Neutrophil (primary cell): ENCODE data around the gene FAM200C.
A peak's percentile ranks its signal among the peaks of the same experiment; 100 is the strongest.

Experiments
- H3K27ac ChIP-seq: fragments of 200-600 bp; sonication (generic); 2 replicates; pipeline ENCODE4 v1.5.1; 2016; ENCODE audit warnings: mild to moderate bottlenecking, moderate library complexity
- H3K27me3 ChIP-seq: fragments of 200-600 bp; sonication (generic); 2 replicates; pipeline ENCODE4 v1.6.0; 2016; ENCODE audit warnings: mild to moderate bottlenecking
- H3K36me3 ChIP-seq: fragments of 200-600 bp; sonication (generic); 2 replicates; pipeline ENCODE4 v1.5.1; 2017
- H3K4me1 ChIP-seq, 2 experiments: fragments of 200-600 bp in 1 of 2; sonication (generic) in 1 of 2; 1 replicate in 1 of 2; 2 replicates in 1 of 2; pipeline versions ENCODE4 v1.5.1 to v1.6.1; 2013 to 2016; ENCODE audit warnings: low read depth in 1 of 2, low read length in 1 of 2, mild to moderate bottlenecking in 1 of 2, moderate library complexity in 1 of 2; ENCODE audit not compliant: control insufficient read depth in 1 of 2, insufficient read depth in 1 of 2
- H3K4me3 ChIP-seq, 2 experiments: fragments of 200-600 bp in 1 of 2; sonication (generic) in 1 of 2; 1 replicate in 1 of 2; 2 replicates in 1 of 2; pipeline ENCODE4 v1.5.1; 2013 to 2016; ENCODE audit warnings: low read depth in 1 of 2, low read length in 1 of 2, mild to moderate bottlenecking in 1 of 2, moderate library complexity in 1 of 2
- H3K9me3 ChIP-seq: fragments of 200-600 bp; sonication (generic); 2 replicates; pipeline ENCODE4 v1.5.1; 2016
- CTCF ChIP-seq: fragments of 200-600 bp; sonication (generic); IDR thresholded peaks from 2 replicates; pipeline ENCODE4 v1.5.1; 2016; ENCODE audit warnings: antibody characterized with exemption

The FAM200C gene

DNA sequence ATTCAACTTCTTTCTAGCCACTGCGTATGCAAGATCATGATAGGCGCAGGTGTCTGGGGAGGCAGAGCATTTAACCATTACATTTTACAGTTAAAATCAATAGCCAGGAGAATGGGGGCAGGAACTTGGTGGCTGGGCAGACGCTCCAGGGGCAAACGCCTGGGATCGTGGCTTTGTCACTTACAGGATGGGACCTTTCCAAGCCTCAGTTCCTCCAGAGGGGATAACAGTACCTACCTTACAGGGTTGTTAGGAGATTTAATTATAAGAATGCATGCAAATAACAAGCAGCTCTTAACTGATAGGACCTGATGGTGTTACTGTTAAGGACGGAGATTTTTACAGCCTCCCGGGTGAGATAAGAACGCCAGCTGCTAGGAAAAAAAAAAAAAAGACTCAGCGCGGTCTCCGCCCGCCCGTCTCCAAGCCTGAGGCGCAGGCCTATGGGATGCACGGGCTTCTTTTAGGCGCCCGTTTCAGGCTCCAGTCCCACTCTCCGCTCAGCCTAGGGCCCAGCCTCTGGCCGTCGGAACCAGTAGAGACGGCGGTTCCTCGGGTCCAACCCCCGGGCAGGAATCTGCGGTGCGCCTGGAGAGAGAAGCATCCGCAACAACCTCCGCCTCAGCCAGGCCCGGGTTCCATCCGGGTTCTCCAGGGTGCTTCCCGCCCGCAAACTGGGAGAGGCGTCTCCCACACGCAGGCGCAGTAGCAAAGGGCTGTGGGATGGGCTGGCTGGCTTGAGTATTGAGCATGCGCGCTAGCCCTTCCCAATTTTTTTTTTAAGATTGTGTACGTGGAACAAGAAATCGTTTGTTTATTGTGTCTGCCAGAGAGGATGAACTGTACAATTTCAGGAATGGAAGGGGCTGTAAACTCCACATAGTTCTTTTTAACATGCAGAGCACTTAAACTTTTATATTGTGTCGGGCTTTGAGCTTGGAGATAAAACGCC, at the start of gene FAM200C:
FAM200C (minus strand) TSS at position 653 of the 952 bp plus-strand sequence. CDS start 4,564 bp downstream, outside the sequence.
- peak within 1 kb of the TSS; percentile 25 for H3K27ac ChIP-seq
- H3K36me3 ChIP-seq, result peaks cover 42% of the 10 kb centered on the region
- TF ChIP-seq CTCF, result no peak
- no peaks in the 10 kb centered on the region for H3K27me3 ChIP-seq
- peaks cover 10 to 11% of the 10 kb centered on the region in 2 experiments for H3K4me1 ChIP-seq
- no peaks in the 10 kb centered on the region for H3K9me3 ChIP-seq
- peak within 1 kb of the TSS; percentile 77 to 78 for H3K4me3 ChIP-seq

- H3K27me3 ChIP-seq, result peaks cover 24% of the 10 kb centered on the region
- H3K27ac ChIP-seq, result no peak overlapping the region
- no peaks in the 10 kb centered on the region for H3K4me1 ChIP-seq
- no peaks in the 10 kb centered on the region for H3K9me3 ChIP-seq
- no peaks in the 10 kb centered on the region for H3K36me3 ChIP-seq
- TF ChIP-seq CTCF, result no peak
- no peak overlapping the region for H3K4me3 ChIP-seq
These were observed 49.6 kb upstream of the FAM200C start for GRCh38 chr5:160449458-160449857.

DNA sequence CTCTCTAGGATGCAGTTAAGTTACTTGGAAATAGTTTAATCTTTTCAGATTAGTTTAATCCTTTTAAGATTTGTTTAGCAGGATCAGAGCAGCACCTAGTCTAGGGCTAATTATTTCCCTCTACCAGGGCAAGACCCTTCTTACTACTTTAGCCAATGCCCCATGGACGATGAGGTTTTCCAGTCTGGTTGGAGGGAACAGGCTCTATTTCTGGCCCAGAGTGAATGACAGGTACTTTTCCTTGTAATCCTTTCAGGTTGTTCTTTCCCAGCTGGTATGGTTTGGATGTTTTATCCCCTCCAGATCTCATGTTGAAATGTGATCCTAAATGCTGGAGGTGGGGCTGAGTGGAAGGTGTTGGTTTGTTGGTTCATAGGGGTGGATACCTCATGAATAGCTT, 49.0 kb upstream of the FAM200C start:
- H3K27ac ChIP-seq, result no peak overlapping the region
- peaks cover 18% of the 10 kb centered on the region for H3K27me3 ChIP-seq
- TF ChIP-seq CTCF, result no peak
- no peaks in the 10 kb centered on the region for H3K9me3 ChIP-seq
- no peaks in the 10 kb centered on the region for H3K36me3 ChIP-seq
- no peak overlapping the region for H3K4me3 ChIP-seq
- H3K4me1 ChIP-seq, result no peaks in the 10 kb centered on the region

DNA sequence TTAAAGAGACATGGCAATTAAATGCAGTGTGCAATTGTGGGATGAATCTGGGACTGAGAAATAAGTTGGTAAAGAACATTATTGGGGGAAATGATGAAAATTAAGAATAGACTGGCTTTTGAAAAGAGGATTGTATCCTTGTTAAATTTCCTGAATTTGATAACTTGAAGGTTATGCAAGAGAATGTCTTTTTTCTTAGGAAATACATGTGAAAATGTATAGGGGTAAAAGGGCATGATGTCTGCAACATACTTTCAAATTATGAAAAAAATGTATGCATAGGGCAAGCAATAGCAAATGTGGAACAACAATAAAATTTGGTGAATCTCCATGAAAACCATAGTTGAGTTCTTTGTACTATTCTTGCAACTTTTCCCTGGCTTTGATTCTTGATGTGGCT, 45.9 kb upstream of the FAM200C start:
- H3K4me1 ChIP-seq, result peaks cover 0 to 8% of the 10 kb centered on the region in 2 experiments
- no peaks in the 10 kb centered on the region for H3K9me3 ChIP-seq
- H3K36me3 ChIP-seq, result no peaks in the 10 kb centered on the region
- no peak overlapping the region for H3K4me3 ChIP-seq
- no peak for TF ChIP-seq CTCF
- H3K27me3 ChIP-seq, result no peaks in the 10 kb centered on the region
- no peak overlapping the region for H3K27ac ChIP-seq

DNA sequence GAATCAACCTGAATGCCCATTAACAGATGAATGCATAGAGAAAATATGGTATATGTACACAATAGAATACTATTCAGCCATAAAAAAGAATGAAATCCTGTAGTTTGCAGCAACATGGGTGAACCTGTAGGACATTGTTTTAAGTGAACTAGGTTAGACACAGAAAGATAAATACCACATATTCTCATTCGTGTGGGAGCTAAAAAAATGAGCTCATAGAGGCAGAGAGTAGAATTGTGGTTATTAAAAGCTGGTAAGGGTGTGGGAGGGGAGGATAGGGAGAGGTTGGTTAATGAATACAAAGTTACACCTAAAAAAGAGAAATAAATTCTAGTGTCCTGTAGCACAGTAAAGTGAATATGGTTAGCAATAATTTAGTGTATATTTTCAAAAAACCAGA, 45.3 kb upstream of the FAM200C start:
- Histone ChIP-seq H3K9me3 (no peaks in the 10 kb centered on the region), H3K27me3 (no peaks in the 10 kb centered on the region), H3K4me3 (no peak overlapping the region), H3K27ac (no peak overlapping the region), H3K4me1 (peaks cover 0 to 8% of the 10 kb centered on the region in 2 experiments), H3K36me3 (no peaks in the 10 kb centered on the region)
- no peak for TF ChIP-seq CTCF
